Activated naive CD4-positive, alpha-beta T cell treated with anti-CD3 and anti-CD28 coated beads, Interleukin-2, amount 50 U/mL, for 72 hours (primary cell): ENCODE results near the gene ERBB2. TPM values are rescaled to one million over a fixed set of nuclear protein-coding genes. Genes with fewer than 3 reads are reported as not detected.
"Not testable (repeated sequence)": the region's sequence is repeated elsewhere in the genome, so short reads cannot be mapped to it uniquely, and the experiment has no call there.

Experiments used
- ATAC-seq, 2 donors: fragments of 150-1000 bp; cut with Tn5 transposase; 2 replicates each; pipeline ENCODE4 v1.10.0; 2021; ENCODE audit warnings: mild to moderate bottlenecking in 2 of 2, moderate library complexity in 2 of 2
- DNase-seq, 2 donors: peaks; one replicate each; pipeline ENCODE4 v3.0.0; 2021 to 2022; ENCODE audit warnings: low spot score in 2 of 2
- H3K27ac Mint-ChIP-seq, 2 donors: one replicate each; pipeline ENCODE4 v1.8.0; 2022; ENCODE audit warnings: mild to moderate bottlenecking in 2 of 2, mixed read lengths in 2 of 2
- H3K36me3 Mint-ChIP-seq, 2 donors: one replicate each; pipeline ENCODE4 v1.8.0; 2022; ENCODE audit warnings: mixed read lengths in 2 of 2
- H3K9me3 Mint-ChIP-seq, 2 donors: one replicate each; pipeline ENCODE4 v1.8.0; 2022; ENCODE audit warnings: mixed read lengths in 2 of 2
- total RNA-seq, 2 donors: library from RNA; stranded (reverse); gene quantifications; one replicate each; pipeline ENCODE4 v1.2.3, GENCODE V29; 2022

Gene ERBB2
- total RNA-seq, 2 donors from 2014 or later: 3.2 to 7.8 TPM

DNA sequence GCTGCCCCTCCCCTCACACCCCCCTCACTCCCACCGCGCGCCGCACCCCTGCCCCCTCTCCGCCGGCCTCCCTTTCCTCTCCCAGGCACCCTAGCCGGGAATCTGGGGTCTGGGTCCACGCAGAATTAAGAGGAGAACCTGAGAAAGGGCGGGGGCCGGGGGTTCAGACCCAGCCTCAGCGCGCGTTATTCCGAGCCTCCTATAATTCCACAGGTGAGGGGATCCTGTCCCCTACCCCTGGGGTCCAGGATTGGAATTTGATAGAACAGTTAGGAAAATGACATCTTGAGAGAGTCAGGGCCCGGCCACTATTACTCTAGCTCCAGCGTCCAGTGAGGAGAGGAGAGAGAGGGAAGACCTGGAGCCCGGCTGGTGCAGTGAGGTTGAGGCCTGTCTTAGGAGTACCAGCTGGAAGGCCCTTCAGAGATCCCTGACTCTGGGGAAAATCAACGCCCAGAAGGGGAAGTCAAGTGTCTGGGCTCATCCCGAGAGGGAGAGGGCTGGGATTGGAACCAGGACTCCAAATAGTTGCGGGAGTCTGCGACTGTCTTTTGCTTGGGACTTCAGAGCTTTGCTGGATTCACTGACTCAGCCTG lies 55.2 kb downstream of the ERBB2 start:
- DNase-seq (no peak), ATAC-seq (no peak)
- Mint-ChIP-seq H3K27ac (peak overlapping the region; percentile 23 to 85), H3K36me3 (peaks cover 0 to 4% of the 10 kb centered on the region in 2 donors), H3K9me3 (no peaks in the 10 kb centered on the region)

- ATAC-seq (peak in 1 of 2 donors; percentile 2), DNase-seq (peak in 1 of 2 donors; percentile 65)
- Mint-ChIP-seq H3K36me3 (peaks cover 2 to 4% of the 10 kb centered on the region in 2 donors), H3K27ac (peak overlapping the region; percentile 85 to 91), H3K9me3 (no peaks in the 10 kb centered on the region)
These were observed 55.9 kb downstream of the ERBB2 start for GRCh38 chr17:39755554-39756379.

DNA sequence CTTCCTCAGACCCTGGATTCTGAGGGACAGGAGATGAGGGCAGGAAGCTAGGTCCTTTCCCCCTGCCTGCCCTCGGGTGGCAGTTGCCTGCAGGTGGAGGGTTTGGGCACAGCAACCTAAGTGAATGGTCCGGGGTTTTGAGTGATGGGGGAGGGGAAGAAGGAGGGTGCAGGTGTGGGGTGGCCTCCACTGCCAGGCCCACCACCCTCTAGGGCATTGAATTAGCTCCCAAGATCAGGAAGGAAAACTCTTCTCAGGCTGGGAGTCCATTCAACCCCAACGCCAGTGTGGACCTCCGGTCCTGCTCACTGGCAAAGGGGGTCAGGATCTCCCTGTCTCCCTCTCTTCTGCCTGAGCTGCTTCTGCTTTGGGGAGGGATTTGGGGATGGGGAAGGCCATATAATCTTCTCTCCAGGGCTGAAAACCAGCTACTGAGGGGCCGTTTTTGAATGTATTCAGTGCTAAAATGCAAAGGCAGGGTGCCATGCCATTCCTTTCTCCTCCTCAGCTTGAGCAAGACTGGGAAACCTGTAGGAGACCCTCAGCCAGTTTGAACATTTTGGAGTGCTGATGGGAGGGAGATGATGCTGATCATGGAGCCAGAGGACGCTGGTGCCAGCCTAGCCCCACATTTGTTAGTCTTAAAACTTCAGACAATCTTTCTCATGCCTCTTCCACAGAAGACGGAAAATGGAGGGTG lies 56.7 kb downstream of the ERBB2 start:
- no peak for ATAC-seq
- peaks cover 4 to 7% of the 10 kb centered on the region in 2 donors for H3K36me3 Mint-ChIP-seq
- H3K27ac Mint-ChIP-seq: peak overlapping the region; percentile 85 to 91
- no peak for DNase-seq
- H3K9me3 Mint-ChIP-seq: no peaks in the 10 kb centered on the region

DNA sequence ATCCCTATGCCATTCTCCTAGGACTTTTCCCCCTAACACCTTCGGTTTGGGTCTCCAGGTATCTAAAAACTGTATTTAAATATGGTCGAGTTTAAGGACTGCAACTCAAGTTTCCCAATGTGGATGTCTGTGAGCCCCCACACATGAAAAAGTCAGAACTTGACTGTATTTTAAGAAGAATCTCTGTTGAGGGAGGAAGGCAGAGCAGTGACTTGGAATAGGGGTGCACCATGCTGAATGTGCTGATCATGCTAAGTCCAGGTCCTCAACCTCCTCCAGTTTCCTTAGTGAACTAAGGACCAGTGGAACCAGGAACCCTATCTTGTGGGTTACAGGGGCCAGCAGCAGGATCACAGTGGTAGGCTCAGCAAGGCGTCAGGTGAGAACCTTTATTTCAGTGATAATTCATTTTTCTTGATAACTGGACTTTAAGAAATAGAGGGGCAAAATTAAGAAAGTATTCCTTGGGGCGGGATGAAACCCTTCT lies 57.4 kb downstream of the ERBB2 start:
- DNase-seq (no peak), ATAC-seq (no peak)
- Mint-ChIP-seq H3K36me3 (peaks cover 4 to 13% of the 10 kb centered on the region in 2 donors), H3K27ac (peak overlapping the region; percentile 76 to 85), H3K9me3 (no peaks in the 10 kb centered on the region)

- peak overlapping the region; percentile 76 to 85 for H3K27ac Mint-ChIP-seq
- no peaks in the 10 kb centered on the region for H3K9me3 Mint-ChIP-seq
- peak; percentile 48 to 82 for DNase-seq
- peak; percentile 41 to 50 for ATAC-seq
- H3K36me3 Mint-ChIP-seq: peaks cover 4 to 21% of the 10 kb centered on the region in 2 donors
These were observed 58.3 kb downstream of the ERBB2 start for GRCh38 chr17:39757931-39758873.

DNA sequence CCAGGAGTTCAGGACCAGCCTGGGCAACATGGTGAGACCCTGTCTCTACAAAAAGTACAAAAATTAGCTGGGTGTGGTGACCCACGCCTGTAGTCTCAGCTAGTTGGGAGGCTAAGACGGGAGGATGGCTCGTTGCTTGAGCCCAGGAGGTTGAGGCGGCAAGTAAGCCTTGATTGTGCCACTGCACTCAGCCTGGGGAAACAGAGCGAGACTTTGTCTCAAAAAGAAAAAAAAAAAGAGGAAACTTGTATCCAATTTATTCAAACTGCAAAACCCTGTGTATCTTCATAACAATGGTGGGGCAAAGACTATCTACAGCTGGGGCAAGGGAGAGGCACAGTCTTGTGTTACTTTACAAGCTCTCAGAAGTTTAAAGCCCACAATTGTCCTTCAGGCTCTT lies 59.3 kb downstream of the ERBB2 start:
- ATAC-seq (no peak), DNase-seq (no peak)
- H3K9me3 Mint-ChIP-seq: no peaks in the 10 kb centered on the region
- H3K36me3 Mint-ChIP-seq: peaks cover 0 to 26% of the 10 kb centered on the region in 2 donors
- H3K27ac Mint-ChIP-seq: peak overlapping the region in 1 of 2 donors; percentile 85

GRCh38 chr17:39761861-39762496 lies 62.1 kb downstream of the ERBB2 start:
- peak overlapping the region; percentile 44 to 77 for H3K27ac Mint-ChIP-seq
- ATAC-seq (peak; percentile 28 to 52), DNase-seq (no peak)
- H3K36me3 Mint-ChIP-seq: peaks cover 25 to 52% of the 10 kb centered on the region in 2 donors
- H3K9me3 Mint-ChIP-seq: no peaks in the 10 kb centered on the region

DNA sequence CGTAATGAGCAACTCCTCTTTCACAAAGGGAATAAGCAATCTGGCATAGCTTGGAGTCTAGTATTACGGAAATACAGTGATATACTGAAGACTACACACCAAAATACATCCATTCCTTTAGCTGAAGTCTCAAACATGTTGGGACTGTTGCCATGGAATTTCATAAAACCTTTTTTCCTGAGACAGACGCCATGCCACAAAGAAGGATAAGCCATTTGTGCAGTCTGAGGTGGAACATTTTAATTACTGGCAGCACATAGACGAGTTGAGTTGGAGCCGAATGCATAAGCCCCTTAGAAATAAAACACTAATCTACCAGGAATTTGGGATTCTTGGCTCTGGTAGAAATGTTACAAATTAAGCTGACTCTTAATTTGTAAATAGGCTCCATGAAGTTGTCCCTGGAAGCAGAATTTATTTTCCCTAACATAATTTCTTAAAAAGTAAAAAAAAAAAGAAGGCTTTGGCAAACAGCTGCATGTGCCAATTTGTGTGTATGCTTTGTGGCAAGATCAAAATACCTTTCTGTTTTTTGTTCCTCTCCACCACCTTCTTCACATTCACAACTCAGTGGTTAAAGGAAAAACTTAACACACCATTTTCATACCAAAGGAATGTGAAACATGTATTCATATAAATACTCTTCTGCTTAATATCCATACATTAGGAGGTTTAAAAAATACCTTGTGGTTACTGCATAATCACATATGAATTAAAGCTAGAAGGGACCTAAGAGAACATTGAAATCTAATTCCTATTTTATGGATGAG lies 63.4 kb downstream of the ERBB2 start:
- Mint-ChIP-seq H3K27ac (peak overlapping the region; percentile 77 to 89), H3K9me3 (no peaks in the 10 kb centered on the region), H3K36me3 (peaks cover 36 to 63% of the 10 kb centered on the region in 2 donors)
- ATAC-seq (no peak), DNase-seq (no peak)

DNA sequence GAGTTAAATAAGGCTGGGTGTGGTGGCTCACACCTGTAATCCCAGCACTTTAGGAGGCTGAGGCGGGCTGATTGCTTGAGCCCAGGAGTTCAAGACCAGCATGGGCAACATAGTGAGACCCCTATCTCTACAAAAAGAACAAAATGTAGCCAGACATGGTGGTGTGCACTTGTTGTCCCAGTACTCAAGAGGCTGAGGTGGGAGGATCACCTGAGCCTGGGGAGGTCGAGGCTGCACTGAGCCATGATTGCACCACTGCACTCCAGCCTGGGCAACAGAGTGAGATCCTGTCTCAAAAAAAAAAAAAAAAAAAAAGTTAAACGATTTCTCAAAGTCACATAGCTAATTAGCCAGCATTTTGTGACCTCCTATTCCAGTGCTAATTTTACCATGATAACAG lies 64.3 kb downstream of the ERBB2 start:
- H3K27ac Mint-ChIP-seq, H3K9me3 Mint-ChIP-seq, DNase-seq, ATAC-seq: not testable (repeated sequence)
- peaks cover 43 to 72% of the 10 kb centered on the region in 2 donors for H3K36me3 Mint-ChIP-seq

- DNase-seq (no peak), ATAC-seq (no peak)
- peak overlapping the region in 1 of 2 donors; percentile 95 for H3K27ac Mint-ChIP-seq
- peaks cover 43 to 73% of the 10 kb centered on the region in 2 donors for H3K36me3 Mint-ChIP-seq
- H3K9me3 Mint-ChIP-seq: no peaks in the 10 kb centered on the region
These were observed 65.3 kb downstream of the ERBB2 start for GRCh38 chr17:39765175-39765574.

DNA sequence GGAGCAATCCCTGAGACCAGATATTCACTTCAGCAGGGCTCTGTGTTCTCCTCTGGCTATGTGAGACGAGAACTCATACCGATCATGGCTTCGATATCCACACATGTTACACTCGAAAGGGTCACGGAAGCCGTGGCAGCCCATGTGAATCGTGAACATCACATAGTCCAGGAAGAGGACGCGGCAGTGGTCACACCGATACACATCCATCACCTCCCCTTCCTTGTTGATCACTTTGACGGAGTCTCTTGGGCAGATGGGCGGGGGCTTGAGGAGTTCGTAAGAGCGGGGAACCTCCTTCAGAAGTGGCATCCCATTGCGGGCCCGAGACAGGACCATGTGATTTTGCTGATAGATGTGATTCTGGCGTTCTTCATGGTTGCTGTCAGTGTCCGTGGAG lies 65.9 kb downstream of the ERBB2 start:
- Mint-ChIP-seq H3K9me3 (no peaks in the 10 kb centered on the region), H3K27ac (peak overlapping the region in 1 of 2 donors; percentile 95), H3K36me3 (peaks cover 43 to 70% of the 10 kb centered on the region in 2 donors)
- ATAC-seq: no peak
- no peak for DNase-seq

DNA sequence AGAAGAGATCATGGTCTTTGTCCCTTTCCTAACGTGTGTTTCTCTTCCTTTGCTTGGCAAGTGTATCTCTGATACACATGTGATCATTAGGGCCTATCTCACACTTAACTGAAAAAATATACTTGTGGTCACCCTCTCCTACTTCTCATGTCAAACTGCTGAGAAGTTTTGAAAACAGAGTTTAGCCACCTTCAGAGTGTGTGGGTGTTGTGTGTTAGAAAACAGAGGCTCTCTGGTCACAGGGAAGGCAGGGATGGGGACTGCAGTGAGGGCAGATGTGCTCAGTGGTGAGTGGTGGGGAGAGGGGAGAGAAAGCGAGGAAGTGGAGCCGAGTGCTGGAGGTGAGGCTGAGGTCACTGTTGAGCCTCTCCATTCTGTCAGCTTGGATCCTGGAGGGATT lies 67.3 kb downstream of the ERBB2 start:
- peak overlapping the region; percentile 93 to 95 for H3K27ac Mint-ChIP-seq
- no peak for ATAC-seq
- no peak for DNase-seq
- H3K9me3 Mint-ChIP-seq: no peaks in the 10 kb centered on the region
- H3K36me3 Mint-ChIP-seq: peaks cover 54 to 71% of the 10 kb centered on the region in 2 donors

DNA sequence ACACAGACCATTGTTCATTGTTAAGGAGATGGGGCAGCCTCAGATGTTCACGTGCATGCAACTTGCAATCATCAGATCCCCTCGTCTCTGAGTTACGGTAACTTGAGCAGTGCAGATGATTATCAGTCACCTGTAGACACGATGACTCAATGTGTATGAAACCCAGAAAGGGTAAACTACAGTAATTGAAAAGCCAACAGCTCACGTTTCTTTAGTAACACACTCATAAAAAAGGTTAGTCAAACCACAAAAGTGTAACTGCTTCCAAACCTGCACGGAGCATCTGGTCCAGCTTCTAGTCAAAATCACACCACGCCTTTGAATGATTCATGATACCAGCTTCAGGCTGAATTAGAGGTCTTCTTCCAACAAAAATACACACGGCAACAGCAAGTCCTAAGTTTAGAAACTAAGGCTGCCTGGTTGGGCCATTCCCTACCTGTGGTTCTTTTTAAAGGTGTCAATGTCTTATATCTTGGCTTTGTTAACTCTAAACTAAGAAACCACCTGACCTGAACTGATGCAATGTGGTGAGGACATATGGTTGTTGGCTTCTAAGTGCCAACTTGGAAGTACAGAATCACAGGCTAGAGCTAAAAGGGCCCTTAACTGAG lies 70.2 kb downstream of the ERBB2 start:
- DNase-seq: peak; percentile 65 to 74
- ATAC-seq: peak; percentile 83 to 88
- H3K27ac Mint-ChIP-seq: peak overlapping the region; percentile 88 to 95
- no peaks in the 10 kb centered on the region for H3K9me3 Mint-ChIP-seq
- peaks cover 57 to 69% of the 10 kb centered on the region in 2 donors for H3K36me3 Mint-ChIP-seq

- Mint-ChIP-seq H3K27ac (peak overlapping the region; percentile 10 to 95), H3K36me3 (peaks cover 44 to 59% of the 10 kb centered on the region in 2 donors), H3K9me3 (no peaks in the 10 kb centered on the region)
- DNase-seq (no peak), ATAC-seq (no peak)
These were observed 72.6 kb downstream of the ERBB2 start for GRCh38 chr17:39772415-39772814.
